Measurements from ENCODE around the gene VARS2.

The VARS2 gene

GRCh38 chr6:30895343-30895742 is 18.7 kb upstream of the VARS2 start:
- Histone ChIP-seq H3K4me3 (ENCODE audit: low read depth, low read length) (no peak overlapping the region), H3K27ac (no peak overlapping the region), H3K36me3 (replicated peaks) (peaks cover 15% of the 10 kb centered on the region), H3K27me3 (replicated peaks) (no peaks in the 10 kb centered on the region)
- in situ Hi-C loops (cut with HindIII; ENCODE audit: low pct_ligation_motif_present, low sequenced_read_pairs), result no loop called here
- DNase-seq, result no peak
- no peak for TF ChIP-seq CTCF (IDR thresholded peaks at IDR 0.05; ENCODE audit: low read depth, low read length, missing control alignments)

GRCh38 chr6:30896541-30896940 is 17.5 kb upstream of the VARS2 start:
- no peak for TF ChIP-seq CTCF (IDR thresholded peaks at IDR 0.05; ENCODE audit: low read depth, low read length, missing control alignments)
- Histone ChIP-seq H3K36me3 (replicated peaks) (peaks cover 15% of the 10 kb centered on the region), H3K4me3 (ENCODE audit: low read depth, low read length) (no peak overlapping the region), H3K27me3 (replicated peaks) (no peaks in the 10 kb centered on the region), H3K27ac (no peak overlapping the region)
- DNase-seq, result no peak
- in situ Hi-C loops (cut with HindIII; ENCODE audit: low pct_ligation_motif_present, low sequenced_read_pairs), result no loop called here

GRCh38 chr6:30897882-30898281 is 16.2 kb upstream of the VARS2 start:
- Histone ChIP-seq H3K4me3 (ENCODE audit: low read depth, low read length) (no peak overlapping the region), H3K36me3 (replicated peaks) (peaks cover 15% of the 10 kb centered on the region), H3K27ac (no peak overlapping the region), H3K27me3 (replicated peaks) (no peaks in the 10 kb centered on the region)
- in situ Hi-C loops (cut with HindIII; ENCODE audit: low pct_ligation_motif_present, low sequenced_read_pairs), result no loop called here
- no peak for TF ChIP-seq CTCF (IDR thresholded peaks at IDR 0.05; ENCODE audit: low read depth, low read length, missing control alignments)
- no peak for DNase-seq

GRCh38 chr6:30898750-30899360 is 15.2 kb upstream of the VARS2 start:
- H3K36me3 ChIP-seq (replicated peaks), result peaks cover 15% of the 10 kb centered on the region
- H3K4me3 ChIP-seq (ENCODE audit: low read depth, low read length), result no peak overlapping the region
- no peak for TF ChIP-seq CTCF (IDR thresholded peaks at IDR 0.05; ENCODE audit: low read depth, low read length, missing control alignments)
- H3K27ac ChIP-seq, result no peak overlapping the region
- no peak for DNase-seq
- no peaks in the 10 kb centered on the region for H3K27me3 ChIP-seq (replicated peaks)
- in situ Hi-C loops (cut with HindIII; ENCODE audit: low pct_ligation_motif_present, low sequenced_read_pairs), result no loop called here

- in situ Hi-C loops (cut with HindIII; ENCODE audit: low pct_ligation_motif_present, low sequenced_read_pairs), result no loop called here
These were observed 13.1 kb upstream of the VARS2 start for GRCh38 chr6:30900863-30901417.

More at GRCh38 chr6:30900863-30901417, 13.1 kb upstream of the VARS2 start:
- DNase-seq, result no peak
- H3K4me3 ChIP-seq (ENCODE audit: low read depth, low read length), result no peak overlapping the region
- no peaks in the 10 kb centered on the region for H3K27me3 ChIP-seq (replicated peaks)
- TF ChIP-seq CTCF (IDR thresholded peaks at IDR 0.05; ENCODE audit: low read depth, low read length, missing control alignments), result no peak
- H3K27ac ChIP-seq, result no peak overlapping the region
- peaks cover 13% of the 10 kb centered on the region for H3K36me3 ChIP-seq (replicated peaks)

All from brain microvascular endothelial cell (primary cell).